Neural progenitor cell (in vitro differentiated cells): ENCODE data around the gene MCHR2. TPM values are rescaled to one million over a fixed set of nuclear protein-coding genes. Genes with fewer than 3 reads are reported as not detected.

Source experiments
- DNase-seq: peaks from one replicate; pipeline ENCODE4 v3.0.0-alpha.2; 2016; ENCODE audit warnings: low spot score
- H2AFZ ChIP-seq: fragments of 200-600 bp; sonication (generic); replicated peaks from 2 replicates; pipeline ENCODE4 v1.6.1; 2016; ENCODE audit warnings: antibody characterized with exemption
- H3F3A ChIP-seq: fragments of 200-600 bp; sonication (generic); 2 replicates; pipeline ENCODE4 v1.6.1; 2016; ENCODE audit warnings: antibody characterized with exemption, low read depth
- H3K27ac ChIP-seq: fragments of 200-600 bp; sonication (generic); 2 replicates; pipeline ENCODE4 v1.5.1; 2016; ENCODE audit warnings: mild to moderate bottlenecking
- H3K27me3 ChIP-seq: fragments of 200-600 bp; sonication (generic); 2 replicates; pipeline ENCODE4 v1.6.1; 2016; ENCODE audit warnings: mild to moderate bottlenecking, moderate library complexity
- H3K36me3 ChIP-seq: fragments of 200-600 bp; sonication (generic); 2 replicates; pipeline ENCODE4 v1.5.1; 2016
- H3K4me1 ChIP-seq: fragments of 200-600 bp; sonication (generic); 2 replicates; pipeline ENCODE4 v1.6.1; 2016; ENCODE audit warnings: mixed run types
- H3K4me2 ChIP-seq: fragments of 200-600 bp; sonication (generic); 2 replicates; pipeline ENCODE4 v1.6.1; 2016
- H3K4me3 ChIP-seq: fragments of 200-600 bp; sonication (generic); 2 replicates; pipeline ENCODE4 v1.5.1; 2016
- H3K79me2 ChIP-seq: fragments of 200-600 bp; sonication (generic); 2 replicates; pipeline ENCODE4 v1.6.1; 2016; ENCODE audit warnings: low read depth
- H3K9ac ChIP-seq: fragments of 200-600 bp; sonication (generic); 2 replicates; pipeline ENCODE4 v1.6.1; 2016
- H3K9me3 ChIP-seq: fragments of 200-600 bp; sonication (generic); 2 replicates; pipeline ENCODE4 v1.5.1; 2016; ENCODE audit warnings: low read depth
- H4K20me1 ChIP-seq: fragments of 200-600 bp; sonication (generic); 2 replicates; pipeline ENCODE4 v1.6.1; 2016; ENCODE audit warnings: low read depth
- H3K27ac Mint-ChIP-seq: 3 replicates; pipeline ENCODE4 v1.8.0; 2021; ENCODE audit warnings: mixed read lengths
- H3K27me3 Mint-ChIP-seq: 2 replicates; pipeline ENCODE4 v1.8.0; 2022; ENCODE audit warnings: low read depth, mild to moderate bottlenecking, inconsistent platforms, moderate library complexity, mixed read lengths; ENCODE audit not compliant: insufficient read depth
- H3K36me3 Mint-ChIP-seq: 3 replicates; pipeline ENCODE4 v1.8.0; 2021; ENCODE audit warnings: mixed read lengths
- H3K4me1 Mint-ChIP-seq: 3 replicates; pipeline ENCODE4 v1.8.0; 2021; ENCODE audit warnings: mixed read lengths
- H3K4me3 Mint-ChIP-seq: 3 replicates; pipeline ENCODE4 v1.8.0; 2021; ENCODE audit warnings: mild to moderate bottlenecking, moderate library complexity, mixed read lengths
- H3K9me3 Mint-ChIP-seq: 3 replicates; pipeline ENCODE4 v1.8.0; 2020; ENCODE audit warnings: mixed read lengths
- EZH2 ChIP-seq: fragments of 200-600 bp; sonication (generic); IDR thresholded peaks from 2 replicates; pipeline ENCODE4 v1.6.1; 2017; ENCODE audit warnings: antibody characterized with exemption, mild to moderate bottlenecking, moderate library complexity
- EZH2phosphoT487 ChIP-seq: fragments of 200-600 bp; sonication (generic); IDR thresholded peaks from 2 replicates; pipeline ENCODE4 v1.6.1; 2017; ENCODE audit warnings: antibody characterized with exemption
- total RNA-seq: library from RNA; depleted of rRNA; stranded (reverse); fragments of >200 nt; gene quantifications from 2 replicates; pipeline ENCODE4 v1.2.3, GENCODE V29; 2015; ENCODE audit warnings: low replicate concordance
- TF ChIP-seq, protein P1 (sequence below): fragments of 200-600 bp; sonication (generic); IDR thresholded peaks from 2 replicates; pipeline ENCODE4 v1.5.1; 2017; ENCODE audit warnings: antibody characterized with exemption, mild to moderate bottlenecking

Gene MCHR2
- total RNA-seq, 1 donor from 2014 or later: not detected

DNA sequence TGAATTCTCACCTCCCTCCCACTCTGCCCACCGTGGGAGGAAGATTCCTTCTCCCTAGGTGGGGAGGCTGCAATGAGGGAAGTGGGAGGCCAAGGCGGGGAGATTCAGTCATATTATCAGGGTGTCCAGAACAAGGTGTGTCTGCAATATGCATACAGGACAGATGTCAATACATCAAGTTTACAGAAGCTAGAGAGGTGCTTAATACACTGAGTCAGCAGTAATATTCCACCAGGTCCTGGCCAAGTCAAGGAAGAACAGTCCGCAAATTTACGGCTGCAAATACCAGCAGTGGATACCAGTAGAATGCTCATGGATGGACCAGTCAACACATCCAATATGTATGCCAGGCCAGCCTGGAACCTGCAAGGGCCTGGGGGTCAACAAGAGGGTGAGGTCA lies 119.0 kb downstream of the MCHR2 start:
- peaks cover 2% of the 10 kb centered on the region for H3K27me3 Mint-ChIP-seq

GRCh38 chr6:99873084-99873483 lies 120.9 kb downstream of the MCHR2 start:
- Mint-ChIP-seq H3K4me1 (no peaks in the 10 kb centered on the region), H3K4me3 (no peak overlapping the region), H3K27ac (no peak overlapping the region), H3K9me3 (no peaks in the 10 kb centered on the region), H3K36me3 (no peaks in the 10 kb centered on the region), H3K27me3 (peaks cover 2% of the 10 kb centered on the region)
- no peak overlapping the region for H3K4me3 ChIP-seq
- TF ChIP-seq EZH2 (no peak), EZH2phosphoT487 (no peak)
- TF ChIP-seq, protein P1, sequence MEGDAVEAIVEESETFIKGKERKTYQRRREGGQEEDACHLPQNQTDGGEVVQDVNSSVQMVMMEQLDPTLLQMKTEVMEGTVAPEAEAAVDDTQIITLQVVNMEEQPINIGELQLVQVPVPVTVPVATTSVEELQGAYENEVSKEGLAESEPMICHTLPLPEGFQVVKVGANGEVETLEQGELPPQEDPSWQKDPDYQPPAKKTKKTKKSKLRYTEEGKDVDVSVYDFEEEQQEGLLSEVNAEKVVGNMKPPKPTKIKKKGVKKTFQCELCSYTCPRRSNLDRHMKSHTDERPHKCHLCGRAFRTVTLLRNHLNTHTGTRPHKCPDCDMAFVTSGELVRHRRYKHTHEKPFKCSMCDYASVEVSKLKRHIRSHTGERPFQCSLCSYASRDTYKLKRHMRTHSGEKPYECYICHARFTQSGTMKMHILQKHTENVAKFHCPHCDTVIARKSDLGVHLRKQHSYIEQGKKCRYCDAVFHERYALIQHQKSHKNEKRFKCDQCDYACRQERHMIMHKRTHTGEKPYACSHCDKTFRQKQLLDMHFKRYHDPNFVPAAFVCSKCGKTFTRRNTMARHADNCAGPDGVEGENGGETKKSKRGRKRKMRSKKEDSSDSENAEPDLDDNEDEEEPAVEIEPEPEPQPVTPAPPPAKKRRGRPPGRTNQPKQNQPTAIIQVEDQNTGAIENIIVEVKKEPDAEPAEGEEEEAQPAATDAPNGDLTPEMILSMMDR: no peak
- no peaks in the 10 kb centered on the region for H4K20me1 ChIP-seq
- H3F3A ChIP-seq: no peaks in the 10 kb centered on the region
- peaks cover 4% of the 10 kb centered on the region for H3K4me1 ChIP-seq
- peaks cover 16% of the 10 kb centered on the region for H3K27me3 ChIP-seq
- no peaks in the 10 kb centered on the region for H3K9me3 ChIP-seq
- H3K79me2 ChIP-seq: no peaks in the 10 kb centered on the region
- H3K9ac ChIP-seq: no peak overlapping the region
- H3K27ac ChIP-seq: no peak overlapping the region
- no peaks in the 10 kb centered on the region for H3K36me3 ChIP-seq
- no peak overlapping the region for H2AFZ ChIP-seq
- no peak overlapping the region for H3K4me2 ChIP-seq
- DNase-seq: no peak

More for the DNA sequence above, 119.0 kb downstream of the MCHR2 start:
- Mint-ChIP-seq H3K27ac (peak overlapping the region; percentile 15), H3K36me3 (no peaks in the 10 kb centered on the region), H3K4me3 (no peak overlapping the region), H3K9me3 (no peaks in the 10 kb centered on the region), H3K4me1 (no peaks in the 10 kb centered on the region)
- H4K20me1 ChIP-seq: no peaks in the 10 kb centered on the region
- H3K4me1 ChIP-seq: peaks cover 4% of the 10 kb centered on the region
- no peaks in the 10 kb centered on the region for H3K79me2 ChIP-seq
- H3K27ac ChIP-seq: no peak overlapping the region
- DNase-seq: no peak
- no peak overlapping the region for H3K4me2 ChIP-seq
- H3K4me3 ChIP-seq: no peak overlapping the region
- H3K27me3 ChIP-seq: no peaks in the 10 kb centered on the region
- H3K36me3 ChIP-seq: no peaks in the 10 kb centered on the region
- H3K9ac ChIP-seq: no peak overlapping the region
- no peak overlapping the region for H2AFZ ChIP-seq
- TF ChIP-seq EZH2phosphoT487: no peak
- TF ChIP-seq, protein P1: no peak
- no peak for TF ChIP-seq EZH2
- no peaks in the 10 kb centered on the region for H3F3A ChIP-seq
- H3K9me3 ChIP-seq: no peaks in the 10 kb centered on the region

DNA sequence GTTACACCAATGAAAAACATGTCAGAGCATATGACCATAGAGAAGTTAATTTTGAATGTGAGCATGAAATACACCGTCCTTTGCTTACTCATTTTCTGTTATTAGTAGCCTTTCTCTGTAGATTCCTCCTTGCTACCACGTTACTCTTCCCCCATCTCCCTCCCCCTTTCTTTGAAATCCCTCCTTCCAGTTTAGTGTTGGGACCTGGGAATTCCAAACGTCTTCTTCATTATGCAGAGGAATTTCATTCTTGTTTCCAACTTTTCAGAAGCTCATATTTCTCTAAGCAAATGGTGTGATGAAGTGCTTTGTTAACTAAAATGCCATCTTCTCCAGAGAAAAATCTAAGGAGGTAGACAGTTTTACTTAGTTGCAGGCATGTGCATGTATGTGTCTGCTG lies 122.4 kb downstream of the MCHR2 start:
- no peaks in the 10 kb centered on the region for H3K4me1 ChIP-seq
- H2AFZ ChIP-seq: no peak overlapping the region
- H3K4me2 ChIP-seq: no peak overlapping the region
- H3K27me3 ChIP-seq: peaks cover 23% of the 10 kb centered on the region
- TF ChIP-seq EZH2phosphoT487: no peak
- TF ChIP-seq, protein P1: no peak
- no peak for TF ChIP-seq EZH2
- no peaks in the 10 kb centered on the region for H3K36me3 ChIP-seq
- H3K27me3 Mint-ChIP-seq: peaks cover 2% of the 10 kb centered on the region
- no peak overlapping the region for H3K4me3 ChIP-seq
- H3K4me3 Mint-ChIP-seq: no peak overlapping the region
- no peak overlapping the region for H3K27ac ChIP-seq
- no peaks in the 10 kb centered on the region for H3K4me1 Mint-ChIP-seq
- no peaks in the 10 kb centered on the region for H3F3A ChIP-seq
- H3K36me3 Mint-ChIP-seq: no peaks in the 10 kb centered on the region
- no peaks in the 10 kb centered on the region for H3K9me3 ChIP-seq
- H4K20me1 ChIP-seq: no peaks in the 10 kb centered on the region
- no peak for DNase-seq
- H3K9me3 Mint-ChIP-seq: no peaks in the 10 kb centered on the region
- no peak overlapping the region for H3K27ac Mint-ChIP-seq
- no peaks in the 10 kb centered on the region for H3K79me2 ChIP-seq
- no peak overlapping the region for H3K9ac ChIP-seq
